ENCODE results near the gene SLC14A1.

Gene SLC14A1

DNA sequence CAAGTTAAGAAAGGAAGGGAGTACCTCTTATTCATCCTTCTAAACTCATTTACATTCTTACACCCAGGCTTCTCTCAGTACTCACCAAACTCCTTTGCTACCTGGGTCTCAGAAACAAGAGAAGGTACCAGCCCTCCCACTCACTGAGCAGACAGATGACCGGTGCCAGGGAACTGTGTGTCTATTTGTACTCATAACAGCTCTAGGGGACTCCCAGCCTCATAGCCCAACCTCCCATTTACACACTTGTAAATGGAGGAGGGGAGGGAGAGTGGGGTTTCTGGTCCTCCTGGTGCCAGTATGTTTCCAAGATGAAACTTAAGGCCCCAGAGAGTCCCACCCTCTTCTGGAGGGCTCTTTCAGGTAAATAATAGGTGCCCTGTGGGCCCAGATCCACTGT lies 58.7 kb downstream of the SLC14A1 start:
- DNase-seq (ENCODE audit: low read depth) = no peak
- no peak for TF ChIP-seq CTCF (conservative IDR thresholded peaks at IDR 0.05; ENCODE audit: low read length)
- H3K4me3 ChIP-seq (ENCODE audit: low read length) = no peak overlapping the region

GRCh38 chr18:45783097-45784075 lies 59.4 kb downstream of the SLC14A1 start:
- DNase-seq (ENCODE audit: low read depth) = peak; percentile 88
- no peak for TF ChIP-seq CTCF (conservative IDR thresholded peaks at IDR 0.05; ENCODE audit: low read length)

DNA sequence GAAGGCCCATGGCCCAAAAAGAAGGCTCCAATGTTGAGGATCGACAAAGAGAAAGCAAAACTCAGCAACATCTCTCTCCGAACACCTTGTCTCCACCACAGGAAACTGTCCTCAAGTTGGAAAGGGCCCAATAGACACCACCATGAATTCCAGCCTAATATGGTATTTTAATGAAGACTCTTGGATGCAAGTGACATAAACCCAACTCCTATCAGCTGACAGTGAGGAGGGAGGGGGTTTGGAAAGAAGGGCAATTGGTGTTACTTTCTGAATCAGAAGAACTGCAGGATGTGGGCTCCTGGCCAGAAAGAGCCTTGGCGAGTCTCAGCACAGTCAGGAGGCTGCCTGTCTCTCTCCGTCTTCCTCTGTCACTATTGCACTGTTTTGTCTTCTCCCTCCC lies 61.2 kb downstream of the SLC14A1 start:
- DNase-seq (ENCODE audit: low read depth) = peak; percentile 46

More at GRCh38 chr18:45783097-45784075, 59.4 kb downstream of the SLC14A1 start:
- no peak overlapping the region for H3K4me3 ChIP-seq (ENCODE audit: low read length)

DNA sequence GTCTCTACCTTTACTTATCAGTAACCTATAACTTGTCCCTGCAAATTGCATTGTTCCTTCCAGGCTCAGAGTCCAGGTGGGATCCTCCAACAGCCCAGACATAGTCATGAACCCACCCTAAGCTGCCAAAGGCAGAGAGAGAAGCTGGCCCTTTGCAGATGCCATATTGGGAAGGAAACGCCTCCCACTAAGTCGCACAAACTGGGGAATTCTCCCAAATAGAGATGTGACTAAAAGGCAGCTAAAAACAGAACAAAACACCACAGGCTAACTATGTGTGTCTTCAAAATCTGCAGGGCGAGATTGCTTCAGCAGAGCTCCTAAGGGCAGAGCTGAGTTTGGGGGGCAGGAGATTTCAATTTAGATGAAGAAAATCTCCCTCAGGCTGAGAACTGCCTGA lies 63.0 kb downstream of the SLC14A1 start:
- no peak overlapping the region for H3K4me3 ChIP-seq (ENCODE audit: low read length)
- DNase-seq (ENCODE audit: low read depth) = no peak
- TF ChIP-seq CTCF (conservative IDR thresholded peaks at IDR 0.05; ENCODE audit: low read length) = no peak

More for the DNA sequence above, 61.2 kb downstream of the SLC14A1 start:
- H3K4me3 ChIP-seq (ENCODE audit: low read length) = no peak overlapping the region
- no peak for TF ChIP-seq CTCF (conservative IDR thresholded peaks at IDR 0.05; ENCODE audit: low read length)

- H3K4me3 ChIP-seq (ENCODE audit: low read length) = no peak overlapping the region
- no peak for TF ChIP-seq CTCF (conservative IDR thresholded peaks at IDR 0.05; ENCODE audit: low read length)
- DNase-seq (ENCODE audit: low read depth) = no peak
Observed at GRCh38 chr18:45787346-45787745, 63.4 kb downstream of the SLC14A1 start.

DNA sequence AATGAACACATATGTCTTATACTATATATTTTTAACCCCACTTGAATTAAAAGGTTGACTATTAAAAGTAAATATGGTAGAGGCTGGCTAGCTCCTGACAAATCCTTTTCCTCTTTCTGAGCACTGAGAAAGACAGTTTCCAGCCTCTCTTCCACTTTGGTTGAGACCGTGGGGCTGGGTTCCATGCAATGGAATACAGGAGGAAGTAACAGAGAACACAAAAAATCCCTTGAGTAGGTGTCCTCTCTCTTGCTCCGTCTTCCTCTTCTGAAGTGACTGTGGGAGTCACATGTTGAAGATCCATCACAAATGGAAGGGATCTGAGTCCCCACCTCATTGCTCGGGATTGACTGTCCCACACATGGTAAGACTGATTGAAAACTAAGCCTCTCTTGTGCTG lies 64.9 kb downstream of the SLC14A1 start:
- no peak for DNase-seq (ENCODE audit: low read depth)
- H3K4me3 ChIP-seq (ENCODE audit: low read length) = no peak overlapping the region
- TF ChIP-seq CTCF (conservative IDR thresholded peaks at IDR 0.05; ENCODE audit: low read length) = no peak

Measured in AG10803 (cell line).